NCI-H146 (cell line): Measurements from ENCODE around the gene PREP.

ENCODE experiments used
- DNase-seq: peaks from one replicate; lab custom pipeline; 2025; lab: John Stamatoyannopoulos, UW

The PREP gene

DNA sequence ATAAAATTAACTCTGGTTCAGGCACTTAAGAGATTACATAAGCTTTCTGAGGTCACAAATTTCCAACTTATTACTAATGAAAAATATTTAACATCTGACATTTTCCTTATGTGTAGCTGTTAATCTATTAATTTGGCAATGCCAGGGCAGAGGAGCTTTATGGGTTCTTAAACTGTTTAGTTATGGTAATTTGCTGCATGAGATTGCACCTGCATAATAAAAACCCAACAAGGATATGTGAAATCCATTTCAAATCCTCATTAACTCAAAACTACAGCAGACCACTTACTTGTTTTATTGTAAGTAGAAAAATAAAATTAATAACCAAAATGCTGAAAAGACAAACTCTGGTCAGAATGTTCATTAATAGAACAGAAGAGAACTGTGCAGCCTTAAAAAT, 98.1 kb downstream of the PREP start:
- DNase-seq = no peak

DNA sequence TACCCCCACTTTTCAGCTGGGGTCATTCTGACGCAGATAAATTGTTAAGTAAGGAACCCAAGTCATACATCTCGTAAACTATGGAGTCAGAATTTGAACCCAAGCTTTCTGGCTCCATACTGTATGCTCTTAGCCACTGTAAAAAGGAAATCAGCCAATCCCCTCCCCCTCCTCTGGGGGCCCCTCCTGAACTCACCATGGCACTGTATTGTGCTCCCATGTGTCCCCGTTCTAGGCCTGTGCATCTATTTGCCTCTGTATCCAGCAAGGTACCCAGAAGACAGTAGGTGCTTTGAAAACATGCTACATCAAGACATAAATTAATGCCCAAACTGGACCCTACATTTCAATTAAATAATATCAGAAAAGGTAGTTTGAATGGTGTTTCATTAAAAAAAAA, 98.5 kb downstream of the PREP start:
- DNase-seq = no peak

DNA sequence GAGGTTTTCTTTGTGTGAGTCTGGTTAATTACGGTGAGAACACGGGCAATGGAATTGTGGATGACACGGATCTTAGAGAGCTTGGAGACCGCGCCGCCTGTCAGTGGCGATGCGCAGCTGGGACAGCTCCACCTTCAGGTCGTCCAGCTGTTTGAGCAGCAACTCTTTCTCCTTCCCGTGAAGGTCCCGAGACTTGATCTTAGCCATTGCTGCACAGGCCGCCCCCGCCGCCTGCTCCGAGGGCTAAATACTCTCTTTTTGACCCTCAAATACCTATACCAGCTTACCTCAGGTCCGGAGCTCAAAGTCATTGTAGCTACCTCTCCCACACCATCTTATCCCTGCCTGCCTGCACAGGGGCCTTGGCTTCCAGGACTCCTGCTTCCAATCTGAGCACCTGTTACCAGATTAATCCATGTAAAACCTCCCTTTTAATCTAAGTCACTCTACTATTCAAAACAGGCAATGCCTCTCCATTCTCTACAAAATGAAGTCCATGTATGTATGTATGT, 100.2 kb downstream of the PREP start:
- no peak for DNase-seq

GRCh38 chr6:105301756-105302616, 100.9 kb downstream of the PREP start:
- no peak for DNase-seq

DNA sequence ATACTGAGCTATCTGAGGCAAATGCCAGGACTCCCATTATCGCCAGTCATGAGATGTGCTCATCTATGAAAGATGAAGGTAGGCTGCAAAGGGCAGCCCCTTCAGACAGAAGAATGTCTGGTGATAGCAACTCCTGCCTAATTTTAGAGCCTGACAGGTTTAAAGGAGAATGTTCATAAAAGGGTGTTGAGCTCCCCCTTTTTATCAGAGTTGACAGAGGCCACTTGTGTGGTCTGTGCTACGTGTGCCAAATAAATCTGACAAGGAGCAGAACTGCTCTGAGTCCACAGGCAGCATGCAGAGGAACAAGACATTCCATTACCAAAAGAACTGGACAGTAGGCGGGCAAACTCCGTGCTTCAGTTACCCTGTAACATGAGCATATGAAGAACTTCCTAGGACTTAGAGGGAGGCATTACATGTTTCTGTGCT, 101.8 kb downstream of the PREP start:
- no peak for DNase-seq

GRCh38 chr6:105300090-105300489, 102.8 kb downstream of the PREP start:
- DNase-seq = no peak

GRCh38 chr6:105294129-105294528, 108.8 kb downstream of the PREP start:
- DNase-seq = no peak

DNA sequence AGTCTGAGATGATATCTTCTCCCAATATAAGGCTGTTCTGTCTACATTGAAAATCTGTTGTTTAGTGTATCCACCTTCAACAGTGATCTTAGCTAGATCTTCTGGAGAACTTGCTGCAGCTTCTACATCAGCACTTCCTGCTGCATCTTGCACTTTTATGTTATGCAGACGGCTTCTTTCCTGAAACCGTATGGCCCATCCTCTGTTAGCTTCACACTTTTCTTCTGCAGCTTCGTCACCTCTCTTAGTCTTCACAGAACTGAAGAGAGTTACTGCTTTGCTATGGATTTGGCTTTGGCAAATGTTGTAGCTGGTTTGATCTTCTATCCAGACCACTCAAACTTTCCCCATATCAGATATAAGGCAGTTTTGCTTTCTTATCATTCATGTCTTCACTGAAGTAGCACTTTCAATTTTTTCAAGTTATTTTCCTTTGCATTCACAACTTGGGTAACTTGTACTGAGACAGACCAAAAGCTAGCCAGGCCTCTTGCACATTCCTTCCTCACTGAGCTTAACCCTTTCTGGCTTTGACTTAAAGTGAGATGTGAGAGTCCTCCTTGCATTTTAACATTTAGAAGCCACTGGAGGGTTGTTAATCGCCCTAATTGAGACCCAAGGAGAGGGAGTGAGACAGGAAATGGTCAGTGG, 110.1 kb downstream of the PREP start:
- DNase-seq = no peak

DNA sequence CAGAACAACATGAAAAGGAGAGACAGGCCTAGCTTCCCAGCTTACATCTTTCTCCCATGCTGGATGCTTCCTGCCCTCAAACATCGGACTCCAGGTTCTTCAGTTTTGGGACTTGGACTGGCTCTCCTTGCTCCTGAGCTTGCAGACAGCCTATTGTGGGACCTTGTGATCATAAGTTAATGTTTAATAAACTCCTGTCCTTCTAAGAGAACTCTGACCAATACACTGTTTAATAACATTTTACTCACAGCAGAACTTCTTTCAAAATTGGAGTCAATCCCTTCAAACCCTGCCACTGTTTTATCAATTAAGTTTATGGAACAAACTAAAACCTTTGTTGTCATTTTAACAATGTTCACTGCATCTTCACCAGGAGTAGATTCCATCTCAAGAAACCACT, 111.4 kb downstream of the PREP start:
- DNase-seq = no peak

DNA sequence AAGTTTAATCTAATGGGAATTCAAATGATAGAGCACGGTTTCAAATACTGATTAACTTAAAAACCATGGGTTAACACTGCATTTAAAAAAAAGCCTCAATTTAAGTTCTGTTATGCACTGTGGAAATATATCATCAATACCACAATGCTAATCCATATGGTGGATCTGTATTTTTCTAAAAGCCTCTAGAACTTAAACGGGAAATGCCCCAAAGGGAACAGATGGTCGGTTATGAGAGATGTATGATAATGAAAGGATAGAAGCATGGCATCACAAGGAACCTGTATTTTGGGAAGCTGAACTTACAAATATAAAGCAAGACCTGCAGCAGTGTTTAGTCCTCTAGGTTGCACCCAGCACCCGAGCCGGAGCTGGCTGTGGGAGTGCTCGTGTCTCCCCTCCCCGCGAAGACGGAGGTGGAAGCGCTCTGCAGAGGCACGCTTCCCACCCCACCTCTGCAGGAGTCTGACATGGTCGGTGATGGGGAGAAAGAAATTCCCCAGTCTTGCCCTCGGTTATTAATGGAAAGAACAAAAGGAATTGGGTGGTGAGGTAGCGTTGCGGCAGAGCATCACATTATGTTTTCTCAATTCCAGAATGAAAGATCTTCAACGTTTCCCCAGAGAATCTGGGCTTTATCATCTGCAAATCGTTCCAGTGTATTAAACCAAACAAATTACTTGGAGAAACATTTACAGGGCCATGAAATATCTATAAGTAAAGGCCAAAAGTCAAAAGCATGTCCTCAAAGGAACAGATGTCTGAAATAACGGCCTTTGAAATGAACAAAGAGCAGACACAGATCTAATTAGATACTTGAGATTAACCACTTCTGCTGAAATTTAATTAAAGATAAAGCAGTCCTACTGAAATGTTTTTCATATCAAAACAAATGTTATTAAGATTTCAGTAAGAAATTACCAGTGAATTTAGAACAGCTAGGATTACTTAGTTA, 120.0 kb downstream of the PREP start:
- no peak for DNase-seq

- DNase-seq = no peak
Observed at GRCh38 chr6:105280033-105280432, 122.8 kb downstream of the PREP start.

DNA sequence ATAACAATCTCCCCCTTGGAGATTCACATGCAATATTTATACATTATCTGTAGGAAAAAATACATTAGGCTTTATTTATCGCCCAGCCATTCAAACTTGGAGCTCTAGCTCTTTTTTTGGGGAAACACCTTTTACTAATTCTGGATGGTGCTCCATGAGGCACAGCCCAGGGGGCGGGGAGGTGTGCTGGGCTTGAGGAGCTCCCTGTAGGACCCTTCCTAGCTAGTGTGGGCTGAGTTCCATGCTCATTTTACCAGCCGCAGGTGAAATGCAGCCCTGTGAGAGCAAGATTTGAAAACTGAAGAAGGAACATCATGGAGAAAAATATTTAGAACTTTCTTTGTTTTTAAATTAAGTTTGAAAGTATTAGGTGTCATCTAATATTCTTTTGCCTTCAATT, 123.4 kb downstream of the PREP start:
- no peak for DNase-seq

DNA sequence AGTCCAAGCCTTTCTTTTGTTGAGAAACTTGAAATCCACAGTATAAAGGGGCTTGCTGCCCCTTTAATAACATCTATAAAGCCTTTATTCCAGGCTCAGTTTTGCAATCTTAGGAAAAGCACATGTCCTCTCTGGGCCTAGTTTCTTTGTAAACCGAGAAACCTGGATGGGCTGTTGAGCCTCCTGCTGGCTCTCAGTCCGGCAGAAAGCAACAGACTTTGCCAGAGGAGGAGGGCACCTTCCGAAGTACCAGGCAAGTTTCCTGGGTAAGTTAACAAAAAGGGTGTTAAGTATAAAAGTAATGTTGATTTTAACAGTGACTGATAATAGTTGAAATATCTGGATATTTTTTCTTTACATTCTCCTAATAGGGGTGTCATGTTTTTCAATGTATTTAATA, 124.1 kb downstream of the PREP start:
- DNase-seq = no peak

GRCh38 chr6:105278035-105278434, 124.8 kb downstream of the PREP start:
- no peak for DNase-seq

GRCh38 chr6:105276374-105276773, 126.5 kb downstream of the PREP start:
- no peak for DNase-seq

DNA sequence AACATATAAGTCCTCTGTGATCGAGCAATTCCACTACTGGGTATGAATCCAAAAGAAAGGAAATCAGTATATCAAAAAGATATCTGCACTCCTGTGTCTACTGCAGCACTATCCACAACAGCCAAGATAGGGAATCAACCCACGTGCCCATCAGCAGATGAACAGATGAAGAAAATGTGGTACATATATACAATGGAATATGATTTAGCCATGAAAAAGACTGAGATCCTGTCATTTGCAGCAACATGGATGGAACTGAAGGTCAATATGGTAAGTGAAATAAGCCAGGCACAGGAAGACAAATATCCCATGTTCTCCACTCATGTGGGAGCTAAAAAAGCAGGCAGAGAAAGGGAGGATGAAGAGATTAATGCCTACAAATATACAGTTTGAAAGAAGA, 127.3 kb downstream of the PREP start:
- DNase-seq = no peak

- no peak for DNase-seq
Observed at GRCh38 chr6:105274678-105275077, 128.2 kb downstream of the PREP start.

- DNase-seq = no peak
Observed at GRCh38 chr6:105273589-105273988, 129.3 kb downstream of the PREP start.

GRCh38 chr6:105272786-105273185, 130.1 kb downstream of the PREP start:
- DNase-seq = peak; percentile 6

DNA sequence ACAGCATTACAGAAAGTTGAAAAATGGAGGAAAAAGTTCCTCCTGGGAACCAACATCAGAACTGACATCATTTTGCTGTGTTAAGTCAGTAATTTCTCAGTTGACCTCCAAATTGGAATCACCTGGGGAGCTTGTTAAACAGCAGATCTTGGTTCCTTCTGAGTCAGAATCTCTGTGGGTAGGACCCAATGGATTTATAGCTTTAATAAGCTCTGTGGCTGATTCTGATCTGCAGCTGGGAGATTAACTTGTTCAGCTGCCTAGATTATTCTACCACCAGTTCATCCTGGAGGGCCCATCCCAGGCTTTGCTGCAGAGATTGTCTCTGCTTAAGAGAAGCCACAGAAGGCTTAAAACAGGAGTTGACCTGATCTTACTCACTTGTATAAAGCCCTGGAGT, 132.4 kb downstream of the PREP start:
- no peak for DNase-seq

- DNase-seq = no peak
Observed at GRCh38 chr6:105269390-105269789, 133.5 kb downstream of the PREP start.
